Nephron progenitor cell (in vitro differentiated cells): ENCODE results near the gene ANKRD44.

Experiments used
- DNase-seq: peaks from one replicate; pipeline ENCODE4 v3.0.0; 2021
- H3K27ac Mint-ChIP-seq: 2 replicates; pipeline ENCODE4 v1.8.0; 2021; ENCODE audit warnings: mild to moderate bottlenecking, moderate library complexity, mixed read lengths
- H3K27me3 Mint-ChIP-seq: 2 replicates; pipeline ENCODE4 v1.8.0; 2021; ENCODE audit warnings: mild to moderate bottlenecking, low read depth, mixed read lengths; ENCODE audit not compliant: poor library complexity
- H3K36me3 Mint-ChIP-seq: 2 replicates; pipeline ENCODE4 v1.8.0; 2021; ENCODE audit warnings: low read depth, mixed read lengths
- H3K4me1 Mint-ChIP-seq: 2 replicates; pipeline ENCODE4 v1.8.0; 2021; ENCODE audit warnings: mixed read lengths
- H3K4me3 Mint-ChIP-seq: 2 replicates; pipeline ENCODE4 v1.8.0; 2021; ENCODE audit warnings: mild to moderate bottlenecking, moderate library complexity, mixed read lengths
- H3K9me3 Mint-ChIP-seq: 2 replicates; pipeline ENCODE4 v1.8.0; 2021; ENCODE audit warnings: mild to moderate bottlenecking, moderate library complexity, mixed read lengths
- TF ChIP-seq, protein P1 (sequence below): fragments of 200-600 bp; sonication (generic); IDR thresholded peaks from 2 replicates; pipeline ENCODE4 v1.5.0; 2021; ENCODE audit warnings: antibody characterized with exemption

ANKRD44 gene

GRCh38 chr2:197307933-197308521 lies 2.6 kb downstream of the ANKRD44 start:
- DNase-seq = no peak
- peak overlapping the region; percentile 40 for H3K4me3 Mint-ChIP-seq
- peaks cover 16% of the 10 kb centered on the region for H3K4me1 Mint-ChIP-seq
- no peaks in the 10 kb centered on the region for H3K36me3 Mint-ChIP-seq
- H3K9me3 Mint-ChIP-seq = no peaks in the 10 kb centered on the region
- H3K27me3 Mint-ChIP-seq = peaks cover 50% of the 10 kb centered on the region
- no peak overlapping the region for H3K27ac Mint-ChIP-seq
- TF ChIP-seq, protein P1, sequence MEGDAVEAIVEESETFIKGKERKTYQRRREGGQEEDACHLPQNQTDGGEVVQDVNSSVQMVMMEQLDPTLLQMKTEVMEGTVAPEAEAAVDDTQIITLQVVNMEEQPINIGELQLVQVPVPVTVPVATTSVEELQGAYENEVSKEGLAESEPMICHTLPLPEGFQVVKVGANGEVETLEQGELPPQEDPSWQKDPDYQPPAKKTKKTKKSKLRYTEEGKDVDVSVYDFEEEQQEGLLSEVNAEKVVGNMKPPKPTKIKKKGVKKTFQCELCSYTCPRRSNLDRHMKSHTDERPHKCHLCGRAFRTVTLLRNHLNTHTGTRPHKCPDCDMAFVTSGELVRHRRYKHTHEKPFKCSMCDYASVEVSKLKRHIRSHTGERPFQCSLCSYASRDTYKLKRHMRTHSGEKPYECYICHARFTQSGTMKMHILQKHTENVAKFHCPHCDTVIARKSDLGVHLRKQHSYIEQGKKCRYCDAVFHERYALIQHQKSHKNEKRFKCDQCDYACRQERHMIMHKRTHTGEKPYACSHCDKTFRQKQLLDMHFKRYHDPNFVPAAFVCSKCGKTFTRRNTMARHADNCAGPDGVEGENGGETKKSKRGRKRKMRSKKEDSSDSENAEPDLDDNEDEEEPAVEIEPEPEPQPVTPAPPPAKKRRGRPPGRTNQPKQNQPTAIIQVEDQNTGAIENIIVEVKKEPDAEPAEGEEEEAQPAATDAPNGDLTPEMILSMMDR = no peak

GRCh38 chr2:197307236-197307932 lies 3.2 kb downstream of the ANKRD44 start:
- H3K9me3 Mint-ChIP-seq = no peaks in the 10 kb centered on the region
- H3K36me3 Mint-ChIP-seq = no peaks in the 10 kb centered on the region
- no peak for DNase-seq
- peaks cover 16% of the 10 kb centered on the region for H3K4me1 Mint-ChIP-seq
- peaks cover 44% of the 10 kb centered on the region for H3K27me3 Mint-ChIP-seq
- no peak overlapping the region for H3K27ac Mint-ChIP-seq
- H3K4me3 Mint-ChIP-seq = no peak overlapping the region
- TF ChIP-seq, protein P1 = no peak

DNA sequence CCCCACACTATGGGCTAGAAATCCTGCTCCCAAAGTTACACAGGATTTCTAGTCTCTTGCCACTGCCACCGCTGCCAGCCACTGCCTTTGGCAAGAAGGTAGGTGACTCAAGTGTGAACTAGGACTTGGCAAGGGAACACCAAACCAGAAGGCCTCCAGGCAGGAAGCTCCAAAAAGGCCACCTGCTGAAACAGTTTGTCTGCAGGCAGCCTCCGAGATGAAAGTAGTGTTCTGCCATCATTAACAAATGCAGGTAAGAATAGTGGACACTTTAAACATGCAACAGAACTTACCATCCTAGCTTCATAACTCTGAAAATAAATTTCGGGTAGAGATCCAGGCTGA lies 3.9 kb downstream of the ANKRD44 start:
- no peaks in the 10 kb centered on the region for H3K36me3 Mint-ChIP-seq
- no peak for DNase-seq
- TF ChIP-seq, protein P1 = no peak
- H3K27ac Mint-ChIP-seq = no peak overlapping the region
- no peaks in the 10 kb centered on the region for H3K9me3 Mint-ChIP-seq
- H3K27me3 Mint-ChIP-seq = peaks cover 36% of the 10 kb centered on the region
- peaks cover 14% of the 10 kb centered on the region for H3K4me1 Mint-ChIP-seq
- no peak overlapping the region for H3K4me3 Mint-ChIP-seq

GRCh38 chr2:197306024-197306695 lies 4.4 kb downstream of the ANKRD44 start:
- Mint-ChIP-seq H3K4me3 (no peak overlapping the region), H3K4me1 (peaks cover 9% of the 10 kb centered on the region), H3K27me3 (peaks cover 31% of the 10 kb centered on the region), H3K9me3 (no peaks in the 10 kb centered on the region), H3K27ac (no peak overlapping the region), H3K36me3 (no peaks in the 10 kb centered on the region)
- DNase-seq = no peak
- TF ChIP-seq, protein P1 = no peak

DNA sequence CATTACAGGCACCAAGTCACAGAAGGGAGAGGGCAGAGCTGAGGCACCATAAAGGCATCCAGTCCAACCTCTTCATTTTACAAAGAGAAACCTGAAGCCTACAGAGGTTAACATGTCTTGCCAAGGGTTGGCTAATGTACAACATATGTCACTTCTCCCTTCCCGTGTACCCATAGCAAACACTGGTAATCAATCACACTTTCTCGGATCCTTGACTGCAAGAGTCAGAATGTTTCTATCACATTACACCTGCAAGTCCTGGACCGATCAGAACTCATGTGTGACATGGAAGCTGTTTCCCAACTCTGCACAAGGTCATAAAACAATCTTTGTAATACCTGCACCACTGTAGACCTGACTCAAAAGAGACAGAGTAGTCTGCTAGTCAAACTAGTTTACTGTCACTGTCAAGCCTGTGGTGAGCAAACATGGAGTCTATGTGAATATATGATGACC lies 6.0 kb downstream of the ANKRD44 start:
- Mint-ChIP-seq H3K27me3 (peaks cover 26% of the 10 kb centered on the region), H3K36me3 (no peaks in the 10 kb centered on the region), H3K9me3 (no peaks in the 10 kb centered on the region), H3K4me1 (peaks cover 8% of the 10 kb centered on the region), H3K4me3 (no peak overlapping the region), H3K27ac (no peak overlapping the region)
- no peak for DNase-seq
- TF ChIP-seq, protein P1 = no peak
